Left ventricle myocardium inferior (tissue), 1 donor: Measurements from ENCODE around the gene CLIC1. TPM values are rescaled to one million over a fixed set of nuclear protein-coding genes. Genes with fewer than 3 reads are reported as not detected.

ENCODE experiments used
- DNase-seq: peaks from one replicate; pipeline ENCODE4 v3.0.0-alpha.2; 2020
- H3K27ac ChIP-seq: fragments of 200-600 bp; replicated peaks from 2 replicates; pipeline ENCODE4 v1.8.0; 2021
- H3K27me3 ChIP-seq: fragments of 200-600 bp; 2 replicates; pipeline ENCODE4 v1.8.0; 2021; ENCODE audit warnings: low read depth
- H3K36me3 ChIP-seq: fragments of 200-600 bp; 2 replicates; pipeline ENCODE4 v1.8.0; 2021
- H3K4me1 ChIP-seq: fragments of 200-600 bp; 2 replicates; pipeline ENCODE4 v1.8.0; 2021
- H3K4me3 ChIP-seq: fragments of 200-600 bp; 2 replicates; pipeline ENCODE4 v1.8.0; 2021; ENCODE audit warnings: mild to moderate bottlenecking, moderate library complexity
- H3K9me3 ChIP-seq: fragments of 200-600 bp; replicated peaks from 2 replicates; pipeline ENCODE4 v1.8.0; 2021
- intact Hi-C: fragments of 100-400 bp; cut with micrococcal nuclease; formaldehyde crosslinking; loops from one replicate; pipeline ENCODE4 v1.11.0; 2022
- total RNA-seq: library from RNA; stranded (reverse); fragmentation: NEBNext Ultra II Directional; extraction: Animal tissue kit (Norgen Biotek cat#: 25700); gene quantifications from one replicate; pipeline ENCODE4 v1.2.1, GENCODE V29; 2021
- TF ChIP-seq, protein P1 (sequence below): fragments of 200-600 bp; IDR thresholded peaks from 2 replicates; pipeline ENCODE4 v1.8.0; 2021; ENCODE audit warnings: antibody characterized with exemption, mild to moderate bottlenecking, borderline replicate concordance
- donor health status: DM: no; HTN: yes; CAD: no; lungs with severe emphysema.

CLIC1 gene
- total RNA-seq, 1 donor from 2014 or later = 78.0 TPM

DNA sequence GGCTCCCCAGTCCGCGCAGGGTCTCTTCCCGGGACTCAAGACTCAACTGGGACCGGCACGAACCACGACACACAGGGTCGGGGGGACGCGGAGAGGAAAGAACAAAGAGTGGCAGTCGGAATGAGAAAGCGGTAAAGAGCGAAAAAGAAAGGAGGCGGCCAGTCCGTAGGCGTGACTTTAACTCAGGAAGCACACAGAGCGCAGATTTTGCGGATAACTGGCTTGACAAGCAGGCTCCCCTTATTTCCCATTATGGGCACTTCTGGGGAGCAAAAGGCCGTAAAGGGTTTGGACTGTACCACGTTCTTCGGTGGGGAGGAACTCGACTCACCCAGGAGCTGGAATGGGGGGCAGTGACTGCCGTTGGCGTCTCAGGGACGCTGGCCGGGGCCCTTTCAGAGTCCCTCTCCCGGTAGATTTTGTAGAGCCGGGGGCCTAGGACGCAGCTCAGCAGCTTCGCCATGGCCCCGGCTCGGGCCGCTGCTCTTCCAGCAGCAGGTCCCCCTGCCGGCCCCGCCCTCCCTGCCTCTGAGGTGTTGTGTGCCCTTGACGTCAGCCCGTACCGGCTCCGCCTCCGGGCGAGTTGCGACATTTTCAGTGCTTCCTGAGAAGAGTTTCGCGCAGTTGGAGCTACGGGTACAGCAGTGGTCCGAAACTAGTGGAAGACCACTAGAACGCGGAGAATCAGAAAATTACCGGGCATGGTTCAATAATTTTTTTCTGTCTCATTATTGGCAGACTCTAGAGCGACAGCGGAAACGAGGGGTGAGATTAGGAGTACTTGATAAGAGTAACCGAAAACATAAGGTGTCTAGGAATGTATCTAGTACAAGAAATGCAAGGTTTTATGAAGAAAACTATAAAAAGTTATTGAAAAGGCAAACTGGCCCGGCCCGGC is 33.3 kb downstream of the CLIC1 start, which contains the start of gene ABHD16A:
Gene ABHD16A (minus strand): TSS at position 506 of the 898 bp plus-strand sequence. CDS start 43 bp downstream, at position 463.
- peak within 1 kb of the TSS; percentile 90 for H3K4me3 ChIP-seq
- peaks cover 43% of the 10 kb centered on the region for H3K4me1 ChIP-seq
- H3K27me3 ChIP-seq = no peaks in the 10 kb centered on the region
- H3K9me3 ChIP-seq = no peaks in the 10 kb centered on the region
- peaks cover 19% of the 10 kb centered on the region for H3K36me3 ChIP-seq
- intact Hi-C loops = no loop called here
- H3K27ac ChIP-seq = peak within 1 kb of the TSS; percentile 99
- TF ChIP-seq, protein P1, sequence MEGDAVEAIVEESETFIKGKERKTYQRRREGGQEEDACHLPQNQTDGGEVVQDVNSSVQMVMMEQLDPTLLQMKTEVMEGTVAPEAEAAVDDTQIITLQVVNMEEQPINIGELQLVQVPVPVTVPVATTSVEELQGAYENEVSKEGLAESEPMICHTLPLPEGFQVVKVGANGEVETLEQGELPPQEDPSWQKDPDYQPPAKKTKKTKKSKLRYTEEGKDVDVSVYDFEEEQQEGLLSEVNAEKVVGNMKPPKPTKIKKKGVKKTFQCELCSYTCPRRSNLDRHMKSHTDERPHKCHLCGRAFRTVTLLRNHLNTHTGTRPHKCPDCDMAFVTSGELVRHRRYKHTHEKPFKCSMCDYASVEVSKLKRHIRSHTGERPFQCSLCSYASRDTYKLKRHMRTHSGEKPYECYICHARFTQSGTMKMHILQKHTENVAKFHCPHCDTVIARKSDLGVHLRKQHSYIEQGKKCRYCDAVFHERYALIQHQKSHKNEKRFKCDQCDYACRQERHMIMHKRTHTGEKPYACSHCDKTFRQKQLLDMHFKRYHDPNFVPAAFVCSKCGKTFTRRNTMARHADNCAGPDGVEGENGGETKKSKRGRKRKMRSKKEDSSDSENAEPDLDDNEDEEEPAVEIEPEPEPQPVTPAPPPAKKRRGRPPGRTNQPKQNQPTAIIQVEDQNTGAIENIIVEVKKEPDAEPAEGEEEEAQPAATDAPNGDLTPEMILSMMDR = peak; percentile 24
- DNase-seq = peak; percentile 99

DNA sequence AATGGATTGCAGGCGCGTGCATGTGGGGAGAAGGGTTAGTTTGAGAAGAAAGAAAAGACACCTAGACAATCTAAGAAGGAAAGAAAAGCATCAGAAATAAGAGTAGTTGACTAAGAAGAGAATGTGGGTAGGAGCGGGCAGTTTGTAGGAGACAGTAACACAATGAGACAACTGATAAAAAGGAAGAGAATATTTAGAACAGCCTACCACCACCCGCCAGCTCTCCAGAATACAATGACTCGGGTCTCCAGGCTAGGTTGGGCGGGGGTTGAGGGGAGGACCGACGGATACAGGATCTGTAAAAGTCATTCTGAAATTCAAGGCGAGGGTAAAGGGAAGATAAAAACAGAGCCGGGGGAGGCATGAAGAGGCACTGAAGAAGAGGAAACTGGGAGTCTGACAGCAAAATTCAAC is 33.9 kb downstream of the CLIC1 start:
- intact Hi-C loops = no loop called here
- Histone ChIP-seq H3K9me3 (no peaks in the 10 kb centered on the region), H3K36me3 (peaks cover 20% of the 10 kb centered on the region), H3K4me1 (peaks cover 43% of the 10 kb centered on the region), H3K27me3 (no peaks in the 10 kb centered on the region), H3K27ac (peak overlapping the region; percentile 99), H3K4me3 (peak overlapping the region; percentile 90)
- TF ChIP-seq, protein P1 = no peak
- DNase-seq = no peak

DNA sequence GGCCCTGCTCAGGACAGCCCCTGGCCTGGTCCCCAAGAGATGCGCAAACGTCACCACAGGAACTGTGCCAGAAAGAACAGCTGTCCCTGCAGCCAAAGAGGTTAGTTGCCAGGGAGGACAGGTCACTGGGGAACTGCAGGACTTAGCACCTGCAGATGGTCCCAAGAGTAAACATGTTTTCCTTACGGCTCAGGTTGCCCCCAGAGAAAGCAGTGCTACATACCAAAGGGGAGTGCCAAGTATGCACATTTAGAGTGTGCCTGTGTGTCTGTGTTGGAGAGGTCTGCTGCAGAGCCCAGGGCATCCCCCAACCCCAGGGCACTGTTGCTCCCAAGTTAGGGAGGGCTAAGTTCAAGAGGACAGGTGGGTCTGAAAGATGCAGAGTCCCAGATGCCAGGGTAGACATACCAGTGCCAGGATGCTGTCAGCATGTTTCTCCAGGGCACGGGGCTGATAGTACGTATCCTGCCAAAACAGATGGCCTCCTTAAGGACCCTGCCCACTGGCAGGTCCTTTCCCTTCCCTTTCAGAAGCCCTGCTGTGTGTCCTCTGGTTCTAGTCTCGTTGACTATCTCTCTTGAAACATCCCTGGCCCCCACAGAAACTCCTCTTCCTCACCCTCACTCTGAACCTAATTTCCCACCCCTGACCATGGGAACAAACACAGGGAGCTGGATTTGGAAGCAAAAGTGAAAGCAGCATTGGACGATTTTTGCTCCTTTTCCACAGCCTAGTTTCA is 34.5 kb downstream of the CLIC1 start:
- TF ChIP-seq, protein P1 = no peak
- peak; percentile 57 for DNase-seq
- Histone ChIP-seq H3K27me3 (no peaks in the 10 kb centered on the region), H3K4me1 (peaks cover 43% of the 10 kb centered on the region), H3K4me3 (peak overlapping the region; percentile 90), H3K27ac (peak overlapping the region; percentile 99), H3K9me3 (no peaks in the 10 kb centered on the region), H3K36me3 (peaks cover 26% of the 10 kb centered on the region)
- intact Hi-C loops = no loop called here

DNA sequence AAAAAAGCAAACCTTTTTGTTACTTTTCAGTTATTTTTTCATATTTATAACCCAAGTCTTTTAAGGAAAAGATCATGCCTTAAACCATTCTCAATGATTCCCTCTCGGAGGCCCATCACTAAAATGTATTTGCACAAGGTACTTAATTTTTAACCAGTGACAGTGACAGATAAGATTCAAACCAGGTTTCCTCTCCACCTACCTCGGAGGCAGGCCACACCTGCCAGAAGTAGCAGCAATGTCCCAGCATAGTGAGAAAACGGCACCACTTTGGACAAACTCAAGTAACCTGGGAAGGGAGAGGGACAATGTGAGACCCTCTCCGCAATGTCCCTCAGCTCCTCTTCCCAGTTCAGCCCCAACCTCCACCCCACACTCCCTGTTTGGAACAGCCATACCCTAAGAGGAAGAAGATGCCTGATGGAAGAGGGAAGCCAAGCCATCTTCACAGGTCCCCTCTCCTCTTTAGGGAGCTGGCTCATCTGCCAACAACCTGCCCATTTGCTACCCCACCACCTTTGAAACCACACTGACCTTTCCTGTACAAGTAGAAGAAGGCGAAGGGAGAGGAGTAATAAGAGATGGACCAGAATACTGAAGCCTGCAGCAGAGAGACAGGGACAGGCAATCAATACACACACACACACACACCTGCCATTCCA is 35.5 kb downstream of the CLIC1 start:
- Histone ChIP-seq H3K4me3 (peak overlapping the region; percentile 90), H3K9me3 (no peaks in the 10 kb centered on the region), H3K27me3 (no peaks in the 10 kb centered on the region), H3K36me3 (peaks cover 36% of the 10 kb centered on the region), H3K4me1 (peaks cover 43% of the 10 kb centered on the region), H3K27ac (peak overlapping the region; percentile 99)
- intact Hi-C loops = no loop called here
- TF ChIP-seq, protein P1 = no peak
- DNase-seq = no peak

DNA sequence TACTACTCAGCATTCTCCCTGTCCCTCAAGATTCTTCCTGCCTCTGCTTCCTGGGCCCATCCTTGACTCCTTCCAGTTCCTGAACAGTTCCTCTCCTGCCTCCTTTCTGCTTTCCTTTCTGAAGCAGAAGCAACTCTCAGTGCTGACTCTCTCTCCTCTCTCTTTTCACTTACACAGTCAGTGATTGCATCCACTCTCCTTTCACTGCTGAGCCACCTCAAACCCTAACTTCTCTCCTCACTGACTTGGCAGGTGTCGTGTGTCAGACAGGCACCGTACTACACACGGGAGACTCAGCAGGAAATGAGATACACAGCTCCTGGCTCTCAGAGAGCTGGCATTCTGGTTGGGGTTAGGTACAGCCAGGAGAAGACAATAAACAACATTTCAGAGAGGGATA is 38.8 kb downstream of the CLIC1 start:
- no peak for DNase-seq
- H3K36me3 ChIP-seq = peaks cover 68% of the 10 kb centered on the region
- no peaks in the 10 kb centered on the region for H3K9me3 ChIP-seq
- TF ChIP-seq, protein P1 = no peak
- peaks cover 31% of the 10 kb centered on the region for H3K4me1 ChIP-seq
- no peaks in the 10 kb centered on the region for H3K27me3 ChIP-seq
- no peak overlapping the region for H3K4me3 ChIP-seq
- H3K27ac ChIP-seq = no peak overlapping the region
- intact Hi-C loops = no loop called here
